Liver (tissue), 9 donors: ENCODE data around the gene ACER2. TPM values are rescaled to one million over a fixed set of nuclear protein-coding genes. Genes with fewer than 3 reads are reported as not detected.

ENCODE experiments used
- DNase-seq: peaks from one replicate; pipeline ENCODE4 v3.0.0-alpha.2; 2017; ENCODE audit warnings: low spot score
- H3K27ac ChIP-seq, 2 donors: one replicate each; pipeline ENCODE4 v1.7.0; 2013; ENCODE audit warnings: inconsistent platforms in 2 of 2, low read length in 2 of 2, control low read depth in 1 of 2, low read depth in 1 of 2, mild to moderate bottlenecking in 1 of 2
- H3K27me3 ChIP-seq, 4 donors: one replicate each; pipeline versions ENCODE4 v1.6.1 to v1.7.0; 2013; ENCODE audit warnings: low read length in 3 of 4, inconsistent platforms in 1 of 4, mild to moderate bottlenecking in 1 of 4, moderate library complexity in 1 of 4; ENCODE audit not compliant: control insufficient read depth in 4 of 4, insufficient read depth in 4 of 4
- H3K36me3 ChIP-seq, 4 donors: one replicate each; pipeline versions ENCODE4 v1.6.1 to v1.7.0; 2013; ENCODE audit warnings: low read length in 3 of 4, mild to moderate bottlenecking in 3 of 4, low read depth in 1 of 4, moderate library complexity in 1 of 4; ENCODE audit not compliant: control insufficient read depth in 4 of 4, insufficient read depth in 3 of 4
- H3K4me1 ChIP-seq, 4 donors: one replicate each; pipeline versions ENCODE4 v1.6.1 to v1.7.0; 2013; ENCODE audit warnings: low read length in 3 of 4, mild to moderate bottlenecking in 3 of 4, moderate library complexity in 1 of 4; ENCODE audit not compliant: control insufficient read depth in 4 of 4, insufficient read depth in 4 of 4
- H3K4me3 ChIP-seq, 3 donors: one replicate each; pipeline versions ENCODE4 v1.6.1 to v1.7.0; 2013; ENCODE audit warnings: low read length in 3 of 3, control low read depth in 1 of 3, low read depth in 1 of 3, mild to moderate bottlenecking in 1 of 3
- H3K9ac ChIP-seq, 2 donors: one replicate each; pipeline ENCODE4 v1.7.0; 2013; ENCODE audit warnings: low read length in 2 of 2, mild to moderate bottlenecking in 2 of 2, moderate library complexity in 2 of 2, control low read depth in 1 of 2, low read depth in 1 of 2
- H3K9me3 ChIP-seq, 4 donors: one replicate each; pipeline versions ENCODE4 v1.6.1 to v1.7.0; 2013; ENCODE audit warnings: low read length in 3 of 4; ENCODE audit not compliant: control insufficient read depth in 4 of 4
- ATF3 ChIP-seq: IDR thresholded peaks from 2 replicates; pipeline ENCODE4 v1.6.1; 2016; ENCODE audit warnings: antibody characterized with exemption
- CTCF ChIP-seq: fragments of 150-350 bp; IDR thresholded peaks from 2 replicates; pipeline ENCODE4 v1.5.1; 2017; ENCODE audit warnings: improper control_type of control experiment, low read depth, low read length; ENCODE audit not compliant: missing input control
- EGR1 ChIP-seq, 2 donors: IDR thresholded peaks; 2 replicates each; pipeline ENCODE4 v1.6.1; 2016 to 2018; ENCODE audit warnings: antibody characterized with exemption in 2 of 2, low read depth in 2 of 2
- FOXA1 ChIP-seq: IDR thresholded peaks from 2 replicates; pipeline ENCODE4 v1.6.1; 2016; ENCODE audit warnings: antibody characterized with exemption
- FOXA2 ChIP-seq: IDR thresholded peaks from 2 replicates; pipeline ENCODE4 v1.6.1; 2016; ENCODE audit warnings: antibody characterized with exemption
- HNF4G ChIP-seq: IDR thresholded peaks from 2 replicates; pipeline ENCODE4 v1.6.1; 2016; ENCODE audit warnings: antibody characterized with exemption
- JUND ChIP-seq, 2 donors: IDR thresholded peaks; 2 replicates each; pipeline ENCODE4 v1.6.1; 2016; ENCODE audit warnings: antibody characterized with exemption in 2 of 2
- NR2F2 ChIP-seq: IDR thresholded peaks from 2 replicates; pipeline ENCODE4 v1.6.1; 2016; ENCODE audit warnings: antibody characterized with exemption
- RAD21 ChIP-seq, 2 donors: IDR thresholded peaks; 2 replicates each; pipeline ENCODE4 v1.6.1; 2016; ENCODE audit warnings: antibody characterized with exemption in 2 of 2, mild to moderate bottlenecking in 2 of 2
- REST ChIP-seq: IDR thresholded peaks from 2 replicates; pipeline ENCODE4 v1.6.1; 2016; ENCODE audit warnings: antibody characterized with exemption, mild to moderate bottlenecking
- RXRA ChIP-seq, 2 donors: IDR thresholded peaks; 2 replicates each; pipeline ENCODE4 v1.6.1; 2017 to 2018; ENCODE audit warnings: antibody characterized with exemption in 2 of 2, mild to moderate bottlenecking in 1 of 2
- SP1 ChIP-seq: IDR thresholded peaks from 2 replicates; pipeline ENCODE4 v1.6.1; 2018; ENCODE audit warnings: antibody characterized with exemption, mild to moderate bottlenecking
- TAF1 ChIP-seq: conservative IDR thresholded peaks from 2 replicates; pipeline ENCODE4 v1.6.1; 2016; ENCODE audit warnings: antibody characterized with exemption, mild to moderate bottlenecking
- YY1 ChIP-seq: IDR thresholded peaks from 2 replicates; pipeline ENCODE4 v1.6.1; 2016; ENCODE audit warnings: antibody characterized with exemption, mild to moderate bottlenecking
- ZBTB33 ChIP-seq: IDR thresholded peaks from 2 replicates; pipeline ENCODE4 v1.6.1; 2016; ENCODE audit warnings: antibody characterized with exemption
- WGBS: extraction: QIAGEN DNeasy Blood & Tissue Kit; methylation state at CpG from one replicate; pipeline ENCODE4 v1.1.7; 2013; 5-methylcytosine and 5-hydroxymethylcytosine counted together
- polyA plus RNA-seq, 2 donors: library from polyadenylated mRNA; stranded (reverse) in 1 of 2; unstranded in 1 of 2; fragments of 200-250 nt in 1 of 2; fragments of >200 nt in 1 of 2; fragmentation: Nextera tagmentation in 1 of 2; extraction: Ambion mirVana in 1 of 2; gene quantifications; one replicate each; pipeline versions ENCODE4 v1.2.1 to v1.2.3, GENCODE V29; 2013 to 2015
- total RNA-seq, 2 donors: library from RNA; depleted of rRNA; stranded (reverse); fragments of >200 nt; gene quantifications; one replicate each; pipeline ENCODE4 v1.2.3, GENCODE V29; 2014
- donor health status: healthy.
- donor health status: healthy.
- donor health status: healthy.
- donor health status: healthy.
- donor health status: healthy.

ACER2 gene
- total and polyA plus RNA-seq, 4 donors: 0.47 to 4.0 (median 1.9) TPM

- 61% methylated on average over 5 of the region's 5 CpGs for WGBS
- H3K27ac ChIP-seq: no peak overlapping the region
- no peak overlapping the region for H3K9ac ChIP-seq
- no peaks in the 10 kb centered on the region for H3K9me3 ChIP-seq
- H3K36me3 ChIP-seq: no peaks in the 10 kb centered on the region
- H3K27me3 ChIP-seq: no peaks in the 10 kb centered on the region
- no peak for TF ChIP-seq RXRA (IDR thresholded peaks at IDR 0.05)
- TF ChIP-seq EGR1 (IDR thresholded peaks at IDR 0.05; ENCODE audit: low read depth in 2 of 2): no peak
- no peak for TF ChIP-seq YY1
- no peak for TF ChIP-seq ATF3
- no peak for TF ChIP-seq REST
- no peak for TF ChIP-seq FOXA1
- TF ChIP-seq NR2F2: no peak
- TF ChIP-seq JUND (IDR thresholded peaks at IDR 0.05): no peak
- TF ChIP-seq TAF1: no peak
- TF ChIP-seq RAD21 (IDR thresholded peaks at IDR 0.05): no peak
- H3K4me3 ChIP-seq: no peak overlapping the region
- H3K4me1 ChIP-seq: peaks cover 0 to 5% (median 1%) of the 10 kb centered on the region in 4 donors
- DNase-seq: no peak
Observed at GRCh38 chr9:19496321-19497050, 87.7 kb downstream of the ACER2 start.

- no peak overlapping the region for H3K27ac ChIP-seq
- H3K9ac ChIP-seq: no peak overlapping the region
- TF ChIP-seq ZBTB33 (no peak), ATF3 (no peak), EGR1 (IDR thresholded peaks at IDR 0.05; ENCODE audit: low read depth in 2 of 2) (no peak), REST (no peak), YY1 (no peak), SP1 (no peak), JUND (IDR thresholded peaks at IDR 0.05) (no peak), FOXA2 (no peak), HNF4G (no peak), TAF1 (no peak), NR2F2 (no peak), CTCF (no peak), RXRA (IDR thresholded peaks at IDR 0.05) (no peak)
- H3K36me3 ChIP-seq: no peaks in the 10 kb centered on the region
- H3K4me3 ChIP-seq: no peak overlapping the region
- 96% methylated on average over 1 of the region's 1 CpG for WGBS
- DNase-seq: no peak
- H3K9me3 ChIP-seq: no peaks in the 10 kb centered on the region
- no peaks in the 10 kb centered on the region for H3K27me3 ChIP-seq
- peaks cover 0 to 5% (median 1%) of the 10 kb centered on the region in 4 donors for H3K4me1 ChIP-seq
Observed at GRCh38 chr9:19497276-19497675, 88.5 kb downstream of the ACER2 start.
